ENCODE measurements around the gene UTP14C. TPM values are rescaled to one million over a fixed set of nuclear protein-coding genes. Genes with fewer than 3 reads are reported as not detected.

The UTP14C gene
- total RNA-seq, 1 experiment from 2014 or later, result 14.6 TPM

DNA sequence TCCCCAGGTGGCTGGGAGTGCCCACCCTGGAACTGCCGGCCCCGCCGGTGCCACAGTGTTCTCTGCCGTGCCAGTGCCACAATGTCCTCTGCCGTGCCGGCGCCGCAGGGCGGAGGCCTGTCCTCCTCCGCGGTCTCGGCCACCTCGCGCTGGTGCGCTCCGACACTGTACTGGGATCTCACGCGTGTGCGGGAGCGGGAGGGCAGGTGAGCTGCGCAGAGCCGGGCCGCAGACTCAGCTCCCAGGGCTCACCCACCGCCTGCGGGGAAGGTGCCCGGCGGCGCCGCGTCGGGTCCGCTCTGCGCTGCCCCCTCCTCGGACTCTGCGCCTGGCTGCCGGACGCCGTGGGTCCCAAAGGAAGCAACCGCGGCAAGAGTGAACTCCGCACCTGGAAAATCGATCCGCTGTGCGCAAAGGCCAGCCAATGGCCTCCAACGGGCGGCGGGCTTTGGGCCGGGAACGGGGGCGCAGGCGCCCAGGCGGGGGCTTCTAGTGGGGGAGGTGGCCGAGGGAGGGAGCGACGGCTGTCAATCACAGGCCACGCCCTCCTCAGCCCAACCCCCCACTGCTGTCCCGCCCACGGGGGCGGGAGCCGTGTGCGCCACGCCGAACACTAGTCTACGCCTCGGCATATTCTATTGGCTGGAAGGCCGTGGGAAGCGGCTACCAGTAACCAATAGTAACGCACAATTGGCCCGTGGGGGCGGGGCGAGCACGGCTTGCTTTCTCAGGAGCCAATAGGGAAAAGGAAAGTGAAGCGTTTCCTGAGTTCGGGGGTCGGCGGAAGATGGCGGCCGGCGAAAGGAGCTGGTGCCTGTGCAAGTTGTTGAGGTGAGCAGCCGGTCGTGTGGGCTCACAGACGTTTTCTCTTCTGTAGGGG lies 12.6 kb upstream of the UTP14C start, which contains the start of gene ALG11:
Gene ALG11, plus strand, starts transcription at position 767 of the 880 bp plus-strand sequence. Its CDS starts 21 bp downstream, at position 788.
- Mint-ChIP-seq H3K9me3 (ENCODE audit: unreplicated experiment) (no peaks in the 10 kb centered on the region), H3K4me3 (ENCODE audit: unreplicated experiment) (peak within 1 kb of the TSS; percentile 92), H3K36me3 (ENCODE audit: insufficient read depth, unreplicated experiment) (peaks cover 13% of the 10 kb centered on the region), H3K4me1 (ENCODE audit: insufficient read depth, unreplicated experiment) (peaks cover 9% of the 10 kb centered on the region), H3K27ac (ENCODE audit: low read depth, unreplicated experiment) (peak within 1 kb of the TSS; percentile 90), H3K27me3 (ENCODE audit: insufficient read depth, unreplicated experiment) (no peaks in the 10 kb centered on the region)
- BruUV-seq (replicated peaks), result no TSS peak
- DNase-seq (ENCODE audit: unreplicated experiment), result peak; percentile 99
- ChIA-PET POLR2A (interaction anchor here (0.5 to 1.9 kb wide), 22 partner anchors 9 to 182 kb away, joined by 3 to 13 read pairs (median 4); partner anchors contain the start of gene NEK3), CTCF (interaction anchor here (0.6 to 1.4 kb wide), 6 partner anchors 9 to 183 kb away, joined by 3 to 5 read pairs (median 3); partner anchors contain the start of gene UTP14C)
- intact Hi-C loops (cut with micrococcal nuclease), result loop anchor here (5.0 kb wide), 1 partner anchor 600 kb away; no protein-coding TSS in a partner anchor
- TF ChIP-seq, protein P1, sequence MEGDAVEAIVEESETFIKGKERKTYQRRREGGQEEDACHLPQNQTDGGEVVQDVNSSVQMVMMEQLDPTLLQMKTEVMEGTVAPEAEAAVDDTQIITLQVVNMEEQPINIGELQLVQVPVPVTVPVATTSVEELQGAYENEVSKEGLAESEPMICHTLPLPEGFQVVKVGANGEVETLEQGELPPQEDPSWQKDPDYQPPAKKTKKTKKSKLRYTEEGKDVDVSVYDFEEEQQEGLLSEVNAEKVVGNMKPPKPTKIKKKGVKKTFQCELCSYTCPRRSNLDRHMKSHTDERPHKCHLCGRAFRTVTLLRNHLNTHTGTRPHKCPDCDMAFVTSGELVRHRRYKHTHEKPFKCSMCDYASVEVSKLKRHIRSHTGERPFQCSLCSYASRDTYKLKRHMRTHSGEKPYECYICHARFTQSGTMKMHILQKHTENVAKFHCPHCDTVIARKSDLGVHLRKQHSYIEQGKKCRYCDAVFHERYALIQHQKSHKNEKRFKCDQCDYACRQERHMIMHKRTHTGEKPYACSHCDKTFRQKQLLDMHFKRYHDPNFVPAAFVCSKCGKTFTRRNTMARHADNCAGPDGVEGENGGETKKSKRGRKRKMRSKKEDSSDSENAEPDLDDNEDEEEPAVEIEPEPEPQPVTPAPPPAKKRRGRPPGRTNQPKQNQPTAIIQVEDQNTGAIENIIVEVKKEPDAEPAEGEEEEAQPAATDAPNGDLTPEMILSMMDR (IDR thresholded peaks at IDR 0.05; ENCODE audit: unreplicated experiment), result no peak

DNA sequence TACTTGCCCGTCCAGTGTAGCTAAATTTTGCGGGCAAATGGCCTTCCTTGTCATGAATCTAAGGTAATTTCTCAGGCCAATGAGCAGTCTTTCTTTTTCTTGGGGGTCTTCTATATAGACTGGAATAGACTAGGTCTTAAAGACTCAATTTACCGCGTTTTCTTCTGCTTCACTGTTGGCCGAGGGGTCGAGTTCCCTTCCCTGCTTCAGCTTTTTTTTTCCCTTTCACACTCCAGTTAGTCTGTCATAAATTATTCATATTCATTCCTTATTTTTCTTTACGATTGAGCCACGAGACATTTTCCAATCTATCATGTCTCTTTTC lies 12.0 kb upstream of the UTP14C start:
- Mint-ChIP-seq H3K36me3 (ENCODE audit: insufficient read depth, unreplicated experiment) (peaks cover 16% of the 10 kb centered on the region), H3K4me3 (ENCODE audit: unreplicated experiment) (peak overlapping the region; percentile 92), H3K9me3 (ENCODE audit: unreplicated experiment) (no peaks in the 10 kb centered on the region), H3K27ac (ENCODE audit: low read depth, unreplicated experiment) (peak overlapping the region; percentile 90), H3K4me1 (ENCODE audit: insufficient read depth, unreplicated experiment) (peaks cover 8% of the 10 kb centered on the region), H3K27me3 (ENCODE audit: insufficient read depth, unreplicated experiment) (no peaks in the 10 kb centered on the region)
- TF ChIP-seq, protein P1 (IDR thresholded peaks at IDR 0.05; ENCODE audit: unreplicated experiment), result no peak
- CTCF ChIA-PET, result interaction anchor here (0.6 to 1.4 kb wide), 7 partner anchors 10 to 182 kb away, joined by 3 to 5 read pairs (median 3); no protein-coding TSS in a partner anchor
- BruUV-seq (replicated peaks), result TSS peak; percentile 69
- intact Hi-C loops (cut with micrococcal nuclease), result loop anchor here (5.0 kb wide), 1 partner anchor 600 kb away; no protein-coding TSS in a partner anchor
- no peak for DNase-seq (ENCODE audit: unreplicated experiment)
- POLR2A ChIA-PET, result interaction anchor here (0.5 to 1.9 kb wide), 24 partner anchors 8 to 641 kb away, joined by 3 to 13 read pairs (median 4); partner anchors contain the start of gene NEK3

DNA sequence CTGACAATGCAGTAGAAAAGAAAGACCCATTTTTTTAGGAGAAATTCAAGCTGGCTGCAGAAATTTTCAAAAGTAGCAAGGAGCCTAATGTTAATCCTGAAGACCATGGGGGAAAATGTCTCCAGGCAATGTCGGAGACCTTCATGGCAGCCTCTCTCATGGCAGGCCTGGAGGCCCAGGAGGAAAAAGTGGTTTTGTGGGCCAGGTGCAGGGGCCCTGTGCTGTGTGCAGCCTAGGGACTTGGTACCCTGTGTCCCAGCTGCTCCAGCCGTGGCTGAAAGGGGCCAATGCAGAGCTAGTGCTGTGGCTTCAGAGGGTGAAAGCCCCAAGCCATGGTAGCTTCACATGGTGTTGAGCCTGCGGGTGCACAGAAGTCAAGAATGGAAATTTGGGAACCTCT lies 8.2 kb upstream of the UTP14C start:
- Mint-ChIP-seq H3K36me3 (ENCODE audit: insufficient read depth, unreplicated experiment) (peaks cover 48% of the 10 kb centered on the region), H3K4me3 (ENCODE audit: unreplicated experiment) (no peak overlapping the region), H3K4me1 (ENCODE audit: insufficient read depth, unreplicated experiment) (peaks cover 1% of the 10 kb centered on the region), H3K27ac (ENCODE audit: low read depth, unreplicated experiment) (no peak overlapping the region), H3K9me3 (ENCODE audit: unreplicated experiment) (no peaks in the 10 kb centered on the region), H3K27me3 (ENCODE audit: insufficient read depth, unreplicated experiment) (no peaks in the 10 kb centered on the region)
- TF ChIP-seq, protein P1 (IDR thresholded peaks at IDR 0.05; ENCODE audit: unreplicated experiment), result no peak
- intact Hi-C loops (cut with micrococcal nuclease), result no loop called here
- ChIA-PET POLR2A (no interaction called here), CTCF (interaction anchor here (0.5 to 1.3 kb wide), 3 partner anchors 16 to 1797 kb away, joined by 4 to 6 read pairs (median 5); no protein-coding TSS in a partner anchor)
- BruUV-seq (replicated peaks), result no TSS peak
- no peak for DNase-seq (ENCODE audit: unreplicated experiment)

DNA sequence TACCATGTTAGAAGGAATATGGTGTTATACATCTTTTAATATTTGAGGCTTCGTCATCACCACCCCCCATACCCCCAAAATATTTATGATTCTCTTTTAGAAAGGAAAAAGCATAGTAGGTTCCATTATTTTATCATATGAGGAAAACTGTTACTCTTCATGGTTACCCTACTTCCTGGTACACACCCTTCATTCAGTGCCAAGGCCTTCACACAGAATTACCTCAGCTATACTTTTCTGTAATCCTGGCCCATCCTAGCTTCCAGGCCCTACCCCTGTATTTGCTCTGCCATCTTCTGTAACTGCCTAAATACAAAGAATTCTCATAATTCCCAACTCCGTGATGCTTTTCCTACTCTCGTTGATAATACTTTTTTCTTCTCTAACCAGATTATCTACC lies 4.3 kb upstream of the UTP14C start:
- H3K27ac Mint-ChIP-seq (ENCODE audit: low read depth, unreplicated experiment), result no peak overlapping the region
- no peak for DNase-seq (ENCODE audit: unreplicated experiment)
- CTCF ChIA-PET, result no interaction called here
- no peak overlapping the region for H3K4me3 Mint-ChIP-seq (ENCODE audit: unreplicated experiment)
- H3K36me3 Mint-ChIP-seq (ENCODE audit: insufficient read depth, unreplicated experiment), result peaks cover 76% of the 10 kb centered on the region
- H3K27me3 Mint-ChIP-seq (ENCODE audit: insufficient read depth, unreplicated experiment), result no peaks in the 10 kb centered on the region
- POLR2A ChIA-PET, result interaction anchor here (1.4 kb wide), 1 partner anchor 8 kb away, joined by 5 read pairs; the partner anchor contains the start of gene ALG11
- intact Hi-C loops (cut with micrococcal nuclease), result no loop called here
- no peaks in the 10 kb centered on the region for H3K9me3 Mint-ChIP-seq (ENCODE audit: unreplicated experiment)
- TF ChIP-seq, protein P1 (IDR thresholded peaks at IDR 0.05; ENCODE audit: unreplicated experiment), result no peak
- no TSS peak for BruUV-seq (replicated peaks)
- H3K4me1 Mint-ChIP-seq (ENCODE audit: insufficient read depth, unreplicated experiment), result peaks cover 3% of the 10 kb centered on the region
